ENCODE results near the gene PRUNE2.

PRUNE2 gene

GRCh38 chr9:76900884-76901440 is 5.0 kb downstream of the PRUNE2 start:
- Histone ChIP-seq H3K36me3 (ENCODE audit: insufficient read depth, low read length) (no peaks in the 10 kb centered on the region), H3K4me1 (ENCODE audit: insufficient read depth, low read length) (peaks cover 10% of the 10 kb centered on the region; the same call in 1 of the 2 replicates), H3K27me3 (ENCODE audit: insufficient read depth, low read length) (peaks cover 22% of the 10 kb centered on the region), H3K4me3 (ENCODE audit: low read length) (no peak overlapping the region), H3K9me3 (ENCODE audit: insufficient read depth, low read depth, low read length) (no peaks in the 10 kb centered on the region), H3K9ac (ENCODE audit: low read depth, low read length) (no peak overlapping the region), H3K27ac (ENCODE audit: low read depth, low read length) (no peak overlapping the region)
- WGBS = 91% methylated on average over 3 of the region's 3 CpGs

GRCh38 chr9:76898786-76899185 is 7.1 kb downstream of the PRUNE2 start:
- peaks cover under 1% of the 10 kb centered on the region; the same call in 1 of the 2 replicates for H3K27me3 ChIP-seq (ENCODE audit: insufficient read depth, low read length)
- no peak overlapping the region for H3K4me3 ChIP-seq (ENCODE audit: low read length)
- no peak overlapping the region for H3K27ac ChIP-seq (ENCODE audit: low read depth, low read length)
- H3K9ac ChIP-seq (ENCODE audit: low read depth, low read length) = no peak overlapping the region
- H3K4me1 ChIP-seq (ENCODE audit: insufficient read depth, low read length) = 0 out of 2 replicates have a peak, but pooled peaks cover 3% of the 10 kb centered on the region
- no peaks in the 10 kb centered on the region for H3K36me3 ChIP-seq (ENCODE audit: insufficient read depth, low read length)
- H3K9me3 ChIP-seq (ENCODE audit: insufficient read depth, low read depth, low read length) = no peaks in the 10 kb centered on the region
- WGBS = 63% methylated on average over 2 of the region's 2 CpGs

- Histone ChIP-seq H3K27me3 (ENCODE audit: insufficient read depth, low read length) (no peaks in the 10 kb centered on the region), H3K9me3 (ENCODE audit: insufficient read depth, low read depth, low read length) (no peaks in the 10 kb centered on the region), H3K4me3 (ENCODE audit: low read length) (no peak overlapping the region), H3K36me3 (ENCODE audit: insufficient read depth, low read length) (no peaks in the 10 kb centered on the region), H3K27ac (ENCODE audit: low read depth, low read length) (no peak overlapping the region), H3K4me1 (ENCODE audit: insufficient read depth, low read length) (0 out of 2 replicates have a peak, but pooled peaks cover 3% of the 10 kb centered on the region), H3K9ac (ENCODE audit: low read depth, low read length) (no peak overlapping the region)
- 75% methylated on average over 6 of the region's 6 CpGs for WGBS
These were observed 7.9 kb downstream of the PRUNE2 start for GRCh38 chr9:76897804-76898525.

- H3K27ac ChIP-seq (ENCODE audit: low read depth, low read length) = no peak overlapping the region
- 90% methylated on average over 2 of the region's 3 CpGs for WGBS
- H3K4me3 ChIP-seq (ENCODE audit: low read length) = no peak overlapping the region
- 0 out of 2 replicates have a peak, but pooled peaks cover 3% of the 10 kb centered on the region for H3K4me1 ChIP-seq (ENCODE audit: insufficient read depth, low read length)
- H3K36me3 ChIP-seq (ENCODE audit: insufficient read depth, low read length) = no peaks in the 10 kb centered on the region
- no peaks in the 10 kb centered on the region for H3K27me3 ChIP-seq (ENCODE audit: insufficient read depth, low read length)
- H3K9ac ChIP-seq (ENCODE audit: low read depth, low read length) = no peak overlapping the region
- H3K9me3 ChIP-seq (ENCODE audit: insufficient read depth, low read depth, low read length) = no peaks in the 10 kb centered on the region
These were observed 9.9 kb downstream of the PRUNE2 start for GRCh38 chr9:76896035-76896434.

- Histone ChIP-seq H3K27ac (ENCODE audit: low read depth, low read length) (no peak overlapping the region), H3K9me3 (ENCODE audit: insufficient read depth, low read depth, low read length) (no peaks in the 10 kb centered on the region), H3K27me3 (ENCODE audit: insufficient read depth, low read length) (no peaks in the 10 kb centered on the region), H3K9ac (ENCODE audit: low read depth, low read length) (no peak overlapping the region), H3K4me1 (ENCODE audit: insufficient read depth, low read length) (0 out of 2 replicates have a peak, but pooled peaks cover 3% of the 10 kb centered on the region), H3K36me3 (ENCODE audit: insufficient read depth, low read length) (no peaks in the 10 kb centered on the region), H3K4me3 (ENCODE audit: low read length) (no peak overlapping the region)
- 84% methylated on average over 5 of the region's 6 CpGs for WGBS
These were observed 10.7 kb downstream of the PRUNE2 start for GRCh38 chr9:76895186-76895585.

- 87% methylated on average over 5 of the region's 5 CpGs for WGBS
- H3K27ac ChIP-seq (ENCODE audit: low read depth, low read length) = no peak overlapping the region
These were observed 11.7 kb downstream of the PRUNE2 start for GRCh38 chr9:76894198-76894597.

GRCh38 chr9:76893395-76893932 is 12.4 kb downstream of the PRUNE2 start:
- 92% methylated on average over 4 of the region's 4 CpGs for whole genome bisulfite sequencing
- Histone ChIP-seq H3K4me1 (ENCODE audit: insufficient read depth, low read length) (0 out of 2 replicates have a peak, but pooled peaks cover 3% of the 10 kb centered on the region), H3K9ac (ENCODE audit: low read depth, low read length) (no peak overlapping the region), H3K27me3 (ENCODE audit: insufficient read depth, low read length) (no peaks in the 10 kb centered on the region), H3K27ac (ENCODE audit: low read depth, low read length) (no peak overlapping the region), H3K36me3 (ENCODE audit: insufficient read depth, low read length) (no peaks in the 10 kb centered on the region), H3K4me3 (ENCODE audit: low read length) (no peak overlapping the region), H3K9me3 (ENCODE audit: insufficient read depth, low read depth, low read length) (no peaks in the 10 kb centered on the region)

More at GRCh38 chr9:76894198-76894597, 11.7 kb downstream of the PRUNE2 start:
- Histone ChIP-seq H3K9ac (ENCODE audit: low read depth, low read length) (no peak overlapping the region), H3K4me3 (ENCODE audit: low read length) (no peak overlapping the region), H3K27me3 (ENCODE audit: insufficient read depth, low read length) (no peaks in the 10 kb centered on the region), H3K36me3 (ENCODE audit: insufficient read depth, low read length) (no peaks in the 10 kb centered on the region), H3K4me1 (ENCODE audit: insufficient read depth, low read length) (0 out of 2 replicates have a peak, but pooled peaks cover 3% of the 10 kb centered on the region), H3K9me3 (ENCODE audit: insufficient read depth, low read depth, low read length) (no peaks in the 10 kb centered on the region)

- H3K9ac ChIP-seq (ENCODE audit: low read depth, low read length) = no peak overlapping the region
- 91% methylated on average over 5 of the region's 5 CpGs for WGBS
- H3K27me3 ChIP-seq (ENCODE audit: insufficient read depth, low read length) = no peaks in the 10 kb centered on the region
These were observed 14.0 kb downstream of the PRUNE2 start for GRCh38 chr9:76891874-76892273.

GRCh38 chr9:76891279-76891678 is 14.6 kb downstream of the PRUNE2 start:
- Histone ChIP-seq H3K4me3 (ENCODE audit: low read length) (no peak overlapping the region), H3K27me3 (ENCODE audit: insufficient read depth, low read length) (no peaks in the 10 kb centered on the region), H3K27ac (ENCODE audit: low read depth, low read length) (no peak overlapping the region), H3K9me3 (ENCODE audit: insufficient read depth, low read depth, low read length) (no peaks in the 10 kb centered on the region), H3K9ac (ENCODE audit: low read depth, low read length) (no peak overlapping the region), H3K4me1 (ENCODE audit: insufficient read depth, low read length) (peaks cover 14% of the 10 kb centered on the region), H3K36me3 (ENCODE audit: insufficient read depth, low read length) (no peaks in the 10 kb centered on the region)
- WGBS = 92% methylated on average over 5 of the region's 5 CpGs

More at GRCh38 chr9:76891874-76892273, 14.0 kb downstream of the PRUNE2 start:
- no peaks in the 10 kb centered on the region for H3K36me3 ChIP-seq (ENCODE audit: insufficient read depth, low read length)
- H3K4me1 ChIP-seq (ENCODE audit: insufficient read depth, low read length) = peaks cover 13% of the 10 kb centered on the region
- no peak overlapping the region for H3K27ac ChIP-seq (ENCODE audit: low read depth, low read length)
- H3K9me3 ChIP-seq (ENCODE audit: insufficient read depth, low read depth, low read length) = no peaks in the 10 kb centered on the region
- H3K4me3 ChIP-seq (ENCODE audit: low read length) = no peak overlapping the region

GRCh38 chr9:76887951-76888350 is 18.0 kb downstream of the PRUNE2 start:
- WGBS = 53% methylated on average over 5 of the region's 7 CpGs
- H3K36me3 ChIP-seq (ENCODE audit: insufficient read depth, low read length) = no peaks in the 10 kb centered on the region
- H3K9ac ChIP-seq (ENCODE audit: low read depth, low read length) = peak overlapping the region; percentile 22; the same call in 1 of the 2 replicates
- no peak overlapping the region for H3K4me3 ChIP-seq (ENCODE audit: low read length)
- H3K4me1 ChIP-seq (ENCODE audit: insufficient read depth, low read length) = peaks cover 18% of the 10 kb centered on the region
- no peaks in the 10 kb centered on the region for H3K27me3 ChIP-seq (ENCODE audit: insufficient read depth, low read length)
- H3K9me3 ChIP-seq (ENCODE audit: insufficient read depth, low read depth, low read length) = no peaks in the 10 kb centered on the region
- peak overlapping the region; percentile 62 for H3K27ac ChIP-seq (ENCODE audit: low read depth, low read length)
